Subcutaneous abdominal adipose tissue (tissue), 5 donors: ENCODE results near the gene AQP6.

ENCODE experiments used
- H3K27ac ChIP-seq: one replicate; pipeline ENCODE4 v1.7.0; 2013; ENCODE audit warnings: low read depth, mild to moderate bottlenecking, inconsistent platforms, low read length, moderate library complexity
- H3K27me3 ChIP-seq, 5 donors: one replicate each; pipeline ENCODE4 v1.7.0; 2013; ENCODE audit warnings: low read length in 5 of 5, inconsistent platforms in 1 of 5; ENCODE audit not compliant: control insufficient read depth in 5 of 5, insufficient read depth in 4 of 5
- H3K36me3 ChIP-seq, 5 donors: one replicate each; pipeline ENCODE4 v1.7.0; 2013; ENCODE audit warnings: low read length in 5 of 5; ENCODE audit not compliant: control insufficient read depth in 5 of 5, insufficient read depth in 5 of 5
- H3K4me1 ChIP-seq, 5 donors: one replicate each; pipeline ENCODE4 v1.7.0; 2013; ENCODE audit warnings: low read length in 5 of 5, mild to moderate bottlenecking in 3 of 5, moderate library complexity in 1 of 5; ENCODE audit not compliant: control insufficient read depth in 5 of 5, insufficient read depth in 5 of 5
- H3K4me3 ChIP-seq, 5 donors: one replicate each; pipeline ENCODE4 v1.7.0; 2013; ENCODE audit warnings: low read length in 5 of 5, low read depth in 1 of 5
- H3K9ac ChIP-seq, 5 donors: one replicate each; pipeline ENCODE4 v1.7.0; 2013; ENCODE audit warnings: low read length in 5 of 5, mild to moderate bottlenecking in 4 of 5, moderate library complexity in 3 of 5
- H3K9me3 ChIP-seq, 5 donors: one replicate each; pipeline ENCODE4 v1.7.0; 2013; ENCODE audit warnings: low read length in 5 of 5; ENCODE audit not compliant: control insufficient read depth in 5 of 5
- donor health status: healthy.
- donor health status: healthy.
- donor health status: healthy.
- donor health status: healthy.
- donor health status: healthy.

The AQP6 gene

GRCh38 chr12:49942921-49943624 is 29.7 kb upstream of the AQP6 start:
- H3K4me3 ChIP-seq = no peak overlapping the region
- no peak overlapping the region for H3K9ac ChIP-seq
- no peaks in the 10 kb centered on the region for H3K9me3 ChIP-seq
- H3K4me1 ChIP-seq = peaks cover 0 to 8% (median 7%) of the 10 kb centered on the region in 5 donors
- no peaks in the 10 kb centered on the region for H3K36me3 ChIP-seq
- H3K27me3 ChIP-seq = peaks cover 0 to 3% (median 0%) of the 10 kb centered on the region in 5 donors
- no peak overlapping the region for H3K27ac ChIP-seq

GRCh38 chr12:49943625-49943960 is 29.2 kb upstream of the AQP6 start:
- no peak overlapping the region for H3K9ac ChIP-seq
- H3K4me1 ChIP-seq = peaks cover 0 to 9% (median 7%) of the 10 kb centered on the region in 5 donors
- no peak overlapping the region for H3K27ac ChIP-seq
- H3K9me3 ChIP-seq = no peaks in the 10 kb centered on the region
- no peaks in the 10 kb centered on the region for H3K36me3 ChIP-seq
- no peak overlapping the region for H3K4me3 ChIP-seq
- peaks cover 0 to 3% (median 0%) of the 10 kb centered on the region in 5 donors for H3K27me3 ChIP-seq

GRCh38 chr12:49944046-49944445 is 28.7 kb upstream of the AQP6 start:
- Histone ChIP-seq H3K36me3 (no peaks in the 10 kb centered on the region), H3K4me1 (peaks cover 0 to 10% (median 7%) of the 10 kb centered on the region in 5 donors), H3K9ac (no peak overlapping the region), H3K9me3 (no peaks in the 10 kb centered on the region), H3K27me3 (peaks cover 0 to 3% (median 0%) of the 10 kb centered on the region in 5 donors), H3K27ac (no peak overlapping the region), H3K4me3 (no peak overlapping the region)

- Histone ChIP-seq H3K27me3 (peaks cover 0 to 3% (median 0%) of the 10 kb centered on the region in 5 donors), H3K9me3 (no peaks in the 10 kb centered on the region), H3K9ac (no peak overlapping the region), H3K4me3 (peak overlapping the region in 1 of 5 donors; percentile 47), H3K4me1 (peaks cover 0 to 10% (median 7%) of the 10 kb centered on the region in 5 donors), H3K27ac (no peak overlapping the region), H3K36me3 (no peaks in the 10 kb centered on the region)
These were observed 28.0 kb upstream of the AQP6 start for GRCh38 chr12:49944718-49945117.

- Histone ChIP-seq H3K27me3 (peaks cover 0 to 3% (median 0%) of the 10 kb centered on the region in 5 donors), H3K4me1 (peaks cover 0 to 14% (median 8%) of the 10 kb centered on the region in 5 donors), H3K9me3 (no peaks in the 10 kb centered on the region), H3K9ac (peak overlapping the region in 2 of 5 donors; percentile 16 to 35), H3K4me3 (peak overlapping the region; percentile 25 to 51 (median 39)), H3K27ac (no peak overlapping the region), H3K36me3 (no peaks in the 10 kb centered on the region)
These were observed 27.2 kb upstream of the AQP6 start for GRCh38 chr12:49945394-49946080.

GRCh38 chr12:49946086-49946485 is 26.7 kb upstream of the AQP6 start:
- no peak overlapping the region for H3K27ac ChIP-seq
- peaks cover 0 to 18% (median 13%) of the 10 kb centered on the region in 5 donors for H3K4me1 ChIP-seq
- no peaks in the 10 kb centered on the region for H3K36me3 ChIP-seq
- peak overlapping the region in 2 of 5 donors; percentile 16 to 35 for H3K9ac ChIP-seq
- no peak overlapping the region for H3K4me3 ChIP-seq
- H3K9me3 ChIP-seq = no peaks in the 10 kb centered on the region
- peaks cover 0 to 3% (median 0%) of the 10 kb centered on the region in 5 donors for H3K27me3 ChIP-seq

GRCh38 chr12:49946497-49946896 is 26.2 kb upstream of the AQP6 start:
- H3K9ac ChIP-seq = no peak overlapping the region
- H3K9me3 ChIP-seq = no peaks in the 10 kb centered on the region
- peaks cover 0 to 3% (median 0%) of the 10 kb centered on the region in 5 donors for H3K27me3 ChIP-seq
- no peak overlapping the region for H3K27ac ChIP-seq
- peaks cover 0 to 22% (median 17%) of the 10 kb centered on the region in 5 donors for H3K4me1 ChIP-seq
- H3K36me3 ChIP-seq = no peaks in the 10 kb centered on the region
- no peak overlapping the region for H3K4me3 ChIP-seq

GRCh38 chr12:49947593-49948226 is 25.0 kb upstream of the AQP6 start:
- Histone ChIP-seq H3K27ac (no peak overlapping the region), H3K4me3 (no peak overlapping the region), H3K27me3 (peaks cover 0 to 4% (median 0%) of the 10 kb centered on the region in 5 donors), H3K4me1 (peaks cover 0 to 22% (median 17%) of the 10 kb centered on the region in 5 donors), H3K9me3 (no peaks in the 10 kb centered on the region), H3K9ac (no peak overlapping the region), H3K36me3 (no peaks in the 10 kb centered on the region)

- peaks cover 0 to 22% (median 17%) of the 10 kb centered on the region in 5 donors for H3K4me1 ChIP-seq
- no peak overlapping the region for H3K27ac ChIP-seq
- no peak overlapping the region for H3K4me3 ChIP-seq
- H3K9me3 ChIP-seq = no peaks in the 10 kb centered on the region
- H3K9ac ChIP-seq = no peak overlapping the region
- no peaks in the 10 kb centered on the region for H3K36me3 ChIP-seq
- peaks cover 2 to 10% (median 5%) of the 10 kb centered on the region in 5 donors for H3K27me3 ChIP-seq
These were observed 23.6 kb upstream of the AQP6 start for GRCh38 chr12:49948866-49949845.
